Hepatocyte (in vitro differentiated cells): Measurements from ENCODE around the gene CAB39. TPM values are rescaled to one million over a fixed set of nuclear protein-coding genes. Genes with fewer than 3 reads are reported as not detected.

Experiments
- DNase-seq: peaks from one replicate; pipeline ENCODE4 v3.0.0-alpha.2; 2016; ENCODE audit warnings: low spot score
- H2AFZ ChIP-seq: fragments of 200-600 bp; sonication (generic); 2 replicates; pipeline ENCODE4 v1.6.0; 2016; ENCODE audit warnings: antibody characterized with exemption, mild to moderate bottlenecking
- H3K27ac ChIP-seq: fragments of 200-600 bp; sonication (generic); 2 replicates; pipeline ENCODE4 v1.5.1; 2016; ENCODE audit warnings: mild to moderate bottlenecking
- H3K27me3 ChIP-seq: fragments of 200-600 bp; sonication (generic); 2 replicates; pipeline ENCODE4 v1.6.1; 2016
- H3K36me3 ChIP-seq: fragments of 200-600 bp; sonication (generic); replicated peaks from 2 replicates; pipeline ENCODE4 v1.5.1; 2016; ENCODE audit warnings: low read depth; ENCODE audit not compliant: insufficient read depth
- H3K4me1 ChIP-seq: fragments of 200-600 bp; sonication (generic); 2 replicates; pipeline ENCODE4 v1.5.1; 2016; ENCODE audit warnings: mild to moderate bottlenecking, moderate library complexity; ENCODE audit not compliant: insufficient read depth
- H3K4me2 ChIP-seq: fragments of 200-600 bp; sonication (generic); 2 replicates; pipeline ENCODE4 v1.6.0; 2016
- H3K4me3 ChIP-seq: fragments of 200-600 bp; sonication (generic); 2 replicates; pipeline ENCODE4 v1.5.1; 2016; ENCODE audit warnings: mild to moderate bottlenecking
- H3K79me2 ChIP-seq: fragments of 200-600 bp; sonication (generic); 2 replicates; pipeline ENCODE4 v1.6.0; 2017; ENCODE audit warnings: mild to moderate bottlenecking
- H3K9me2 ChIP-seq: fragments of 200-600 bp; sonication (generic); replicated peaks from 2 replicates; pipeline ENCODE4 v1.6.0; 2017; ENCODE audit warnings: mild to moderate bottlenecking; ENCODE audit not compliant: insufficient read depth
- H3K9me3 ChIP-seq: fragments of 200-600 bp; sonication (generic); 2 replicates; pipeline ENCODE4 v1.5.1; 2016; ENCODE audit warnings: low read depth, mild to moderate bottlenecking
- H4K20me1 ChIP-seq: fragments of 200-600 bp; sonication (generic); 2 replicates; pipeline ENCODE4 v1.6.0; 2016; ENCODE audit warnings: mild to moderate bottlenecking; ENCODE audit not compliant: insufficient read depth, poor library complexity, severe bottlenecking
- EZH2 ChIP-seq: fragments of 200-600 bp; sonication (generic); IDR thresholded peaks from 2 replicates; pipeline ENCODE4 v1.6.1; 2016; ENCODE audit warnings: antibody characterized with exemption, mild to moderate bottlenecking, borderline replicate concordance
- EZH2phosphoT487 ChIP-seq: fragments of 200-600 bp; sonication (generic); IDR thresholded peaks from one replicate; pipeline ENCODE4 v1.6.1; 2018; ENCODE audit warnings: antibody characterized with exemption, mild to moderate bottlenecking, low read depth, moderate library complexity; ENCODE audit not compliant: unreplicated experiment, severe bottlenecking
- WGBS: methylation state at CpG from one replicate; pipeline ENCODE4 v1.1.6; 2016; ENCODE audit warnings: low lambda C conversion rate; ENCODE audit errors: missing lambda C conversion rate; 5-methylcytosine and 5-hydroxymethylcytosine counted together
- polyA plus RNA-seq: library from polyadenylated mRNA; unstranded; fragments of >200 nt; fragmentation: Nextera tagmentation; extraction: Ambion mirVana; gene quantifications from 2 replicates; pipeline ENCODE4 v1.2.1, GENCODE V29; 2016
- total RNA-seq: library from RNA; depleted of rRNA; stranded (reverse); fragments of >200 nt; gene quantifications from 2 replicates; pipeline ENCODE4 v1.2.3, GENCODE V29; 2014
- TF ChIP-seq, protein P1 (sequence below): fragments of 200-600 bp; sonication (generic); IDR thresholded peaks from 2 replicates; pipeline ENCODE4 v1.5.1; 2016; ENCODE audit warnings: antibody characterized with exemption, mild to moderate bottlenecking; ENCODE audit not compliant: poor library complexity

The CAB39 gene
- total and polyA plus RNA-seq, 2 experiments from 2014 or later: 38.5 to 84.4 TPM

DNA sequence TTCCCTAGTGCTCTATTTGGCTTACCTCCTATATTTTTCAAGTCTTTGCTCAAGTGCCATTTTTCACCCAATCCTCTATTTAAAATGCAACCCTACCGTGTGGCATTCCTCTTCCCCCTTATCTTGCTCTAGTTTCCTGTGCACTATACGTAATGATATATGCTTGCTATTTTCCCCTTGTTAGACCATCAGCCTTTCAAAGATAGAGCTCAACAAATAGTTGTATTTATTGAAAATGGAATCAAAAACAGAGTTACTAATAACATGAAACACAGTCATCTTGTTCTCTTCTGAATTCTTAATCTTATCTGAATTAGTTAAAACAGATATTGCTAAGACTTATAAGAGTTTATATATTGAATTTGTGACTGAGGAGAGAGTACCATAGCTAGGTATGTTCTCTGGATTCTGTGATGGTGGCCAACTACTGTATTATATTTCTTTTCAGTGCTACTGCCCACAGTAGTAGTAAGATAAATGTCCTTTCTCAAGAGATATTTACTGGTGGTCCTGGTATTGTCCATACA, 55.3 kb downstream of the CAB39 start:
- Histone ChIP-seq H3K9me2 (no peaks in the 10 kb centered on the region), H3K27me3 (no peaks in the 10 kb centered on the region), H2AFZ (no peak overlapping the region), H3K27ac (no peak overlapping the region), H3K4me1 (no peaks in the 10 kb centered on the region), H3K36me3 (no peaks in the 10 kb centered on the region), H3K4me3 (no peak overlapping the region), H4K20me1 (no peaks in the 10 kb centered on the region), H3K9me3 (no peaks in the 10 kb centered on the region), H3K4me2 (no peak overlapping the region), H3K79me2 (peaks cover 63% of the 10 kb centered on the region)
- 80% methylated on average over 2 of the region's 2 CpGs for WGBS
- no peak for DNase-seq
- TF ChIP-seq, protein P1, sequence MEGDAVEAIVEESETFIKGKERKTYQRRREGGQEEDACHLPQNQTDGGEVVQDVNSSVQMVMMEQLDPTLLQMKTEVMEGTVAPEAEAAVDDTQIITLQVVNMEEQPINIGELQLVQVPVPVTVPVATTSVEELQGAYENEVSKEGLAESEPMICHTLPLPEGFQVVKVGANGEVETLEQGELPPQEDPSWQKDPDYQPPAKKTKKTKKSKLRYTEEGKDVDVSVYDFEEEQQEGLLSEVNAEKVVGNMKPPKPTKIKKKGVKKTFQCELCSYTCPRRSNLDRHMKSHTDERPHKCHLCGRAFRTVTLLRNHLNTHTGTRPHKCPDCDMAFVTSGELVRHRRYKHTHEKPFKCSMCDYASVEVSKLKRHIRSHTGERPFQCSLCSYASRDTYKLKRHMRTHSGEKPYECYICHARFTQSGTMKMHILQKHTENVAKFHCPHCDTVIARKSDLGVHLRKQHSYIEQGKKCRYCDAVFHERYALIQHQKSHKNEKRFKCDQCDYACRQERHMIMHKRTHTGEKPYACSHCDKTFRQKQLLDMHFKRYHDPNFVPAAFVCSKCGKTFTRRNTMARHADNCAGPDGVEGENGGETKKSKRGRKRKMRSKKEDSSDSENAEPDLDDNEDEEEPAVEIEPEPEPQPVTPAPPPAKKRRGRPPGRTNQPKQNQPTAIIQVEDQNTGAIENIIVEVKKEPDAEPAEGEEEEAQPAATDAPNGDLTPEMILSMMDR: no peak
- TF ChIP-seq EZH2 (no peak), EZH2phosphoT487 (no peak)

DNA sequence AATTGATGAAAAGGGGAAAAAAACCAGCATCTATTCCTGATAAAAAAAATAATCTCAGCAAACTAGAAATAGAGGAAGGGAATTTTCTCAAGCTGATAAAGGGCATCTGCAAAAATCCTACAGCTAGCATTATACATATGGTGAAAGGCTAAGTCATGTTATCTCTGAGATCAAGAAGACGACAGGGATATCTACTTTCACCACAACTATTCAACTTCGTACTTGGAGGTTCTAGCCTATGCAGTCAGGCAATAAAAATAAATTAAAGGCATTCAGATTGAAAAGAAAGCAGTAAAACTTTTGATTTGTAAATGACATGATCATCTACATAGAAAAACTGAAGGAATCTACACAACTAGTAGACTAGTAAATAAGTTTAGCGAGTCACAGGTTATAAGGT, 58.2 kb downstream of the CAB39 start:
- H2AFZ ChIP-seq: no peak overlapping the region
- H3K4me3 ChIP-seq: no peak overlapping the region
- H3K9me2 ChIP-seq: no peaks in the 10 kb centered on the region
- no peaks in the 10 kb centered on the region for H3K27me3 ChIP-seq
- H3K27ac ChIP-seq: no peak overlapping the region
- peaks cover 3% of the 10 kb centered on the region for H3K4me1 ChIP-seq
- no peaks in the 10 kb centered on the region for H3K9me3 ChIP-seq
- peaks cover 68% of the 10 kb centered on the region for H3K79me2 ChIP-seq
- no peaks in the 10 kb centered on the region for H3K36me3 ChIP-seq
- DNase-seq: no peak
- H4K20me1 ChIP-seq: peaks cover 3% of the 10 kb centered on the region
- TF ChIP-seq EZH2phosphoT487 (no peak), EZH2 (no peak)
- TF ChIP-seq, protein P1: no peak
- H3K4me2 ChIP-seq: no peak overlapping the region
- 63% methylated on average over 3 of the region's 3 CpGs for WGBS

DNA sequence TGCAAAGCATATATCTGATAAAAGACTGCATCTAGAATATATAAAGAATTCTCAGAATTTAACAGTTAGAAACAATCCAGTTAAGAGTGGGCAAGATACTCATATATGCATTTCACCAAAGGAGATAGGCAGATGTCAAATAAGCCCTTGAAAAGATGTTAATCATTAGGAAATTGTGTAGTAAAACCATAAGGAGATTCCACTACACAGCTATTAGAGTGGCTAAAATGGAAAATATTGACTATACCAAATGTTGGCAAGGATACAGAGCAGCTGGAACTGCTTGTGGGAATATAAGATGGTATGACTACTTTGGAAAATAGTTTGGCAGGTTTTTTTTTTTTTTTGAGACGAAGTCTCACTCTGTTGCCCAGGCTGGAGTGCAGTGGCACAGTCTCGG, 59.5 kb downstream of the CAB39 start:
- no peak overlapping the region for H2AFZ ChIP-seq
- no peak overlapping the region for H3K4me3 ChIP-seq
- H3K9me2 ChIP-seq: no peaks in the 10 kb centered on the region
- no peaks in the 10 kb centered on the region for H3K36me3 ChIP-seq
- WGBS: 92% methylated on average over 1 of the region's 2 CpGs
- H3K79me2 ChIP-seq: peaks cover 72% of the 10 kb centered on the region
- TF ChIP-seq EZH2: no peak
- no peak for TF ChIP-seq EZH2phosphoT487
- TF ChIP-seq, protein P1: no peak
- H3K4me2 ChIP-seq: no peak overlapping the region
- no peaks in the 10 kb centered on the region for H3K9me3 ChIP-seq
- peaks cover 3% of the 10 kb centered on the region for H4K20me1 ChIP-seq
- H3K27me3 ChIP-seq: no peaks in the 10 kb centered on the region
- peaks cover 3% of the 10 kb centered on the region for H3K4me1 ChIP-seq
- no peak for DNase-seq
- H3K27ac ChIP-seq: no peak overlapping the region
